GM18508 (cell line): Measurements from ENCODE around the gene TRIM50.
"Not testable (repeated sequence)": the region's sequence is repeated elsewhere in the genome, so short reads cannot be mapped to it uniquely, and the experiment has no call there.

Experiments
- ATAC-seq: cut with Tn5 transposase; IDR thresholded peaks from one replicate; pipeline ENCODE4 v1.9.1; 2021; ENCODE audit warnings: moderate number of reproducible peaks; ENCODE audit not compliant: insufficient read depth, unreplicated experiment

Gene TRIM50

GRCh38 chr7:73351447-73352167, 23.7 kb upstream of the TRIM50 start:
- ATAC-seq: no peak

GRCh38 chr7:73350306-73351068, 22.6 kb upstream of the TRIM50 start:
- ATAC-seq: no peak

GRCh38 chr7:73349763-73350162, 21.9 kb upstream of the TRIM50 start:
- ATAC-seq: no peak

GRCh38 chr7:73345951-73346350, 18.1 kb upstream of the TRIM50 start:
- no peak for ATAC-seq

DNA sequence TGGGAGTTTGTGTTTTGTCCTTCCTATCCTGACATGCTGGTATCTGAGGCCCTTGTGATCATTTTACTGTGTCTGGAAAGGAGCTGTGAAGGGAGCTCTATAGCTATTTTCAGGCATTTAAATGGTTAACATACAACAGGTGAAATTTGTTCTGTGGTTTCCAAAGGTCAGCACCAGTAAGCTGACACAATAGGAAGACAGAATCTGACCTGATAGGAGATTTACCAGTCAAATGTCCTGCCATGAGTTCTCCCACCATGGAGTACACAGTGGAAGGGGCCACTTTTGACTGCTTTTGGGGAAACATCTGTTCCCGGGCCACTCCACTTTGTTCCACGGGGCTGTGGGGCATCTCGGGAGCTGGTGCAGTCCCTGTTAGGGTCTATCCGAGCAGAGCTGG, 17.7 kb upstream of the TRIM50 start:
- ATAC-seq: no peak

- ATAC-seq: no peak
Observed at GRCh38 chr7:73343671-73344380, 15.9 kb upstream of the TRIM50 start.

DNA sequence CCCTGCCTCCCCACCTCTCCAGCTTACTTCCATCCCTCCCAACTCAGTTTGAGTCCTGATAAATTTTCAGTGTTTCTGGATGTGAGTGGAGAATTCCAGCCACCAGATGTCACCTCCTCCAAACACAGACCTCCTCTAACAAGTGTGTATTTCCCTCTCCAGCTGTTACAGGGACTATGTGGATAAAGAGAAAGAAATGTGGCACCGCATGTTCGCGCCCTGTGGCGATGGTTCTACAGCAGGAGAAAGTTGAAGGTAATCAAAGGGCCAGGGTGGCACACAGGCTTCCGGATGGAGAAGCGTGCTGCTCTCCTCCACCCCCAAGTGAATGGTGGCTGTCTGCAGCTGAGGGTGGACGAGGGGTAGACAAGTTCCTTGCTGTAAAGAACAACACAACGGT, 14.8 kb upstream of the TRIM50 start:
- no peak for ATAC-seq

DNA sequence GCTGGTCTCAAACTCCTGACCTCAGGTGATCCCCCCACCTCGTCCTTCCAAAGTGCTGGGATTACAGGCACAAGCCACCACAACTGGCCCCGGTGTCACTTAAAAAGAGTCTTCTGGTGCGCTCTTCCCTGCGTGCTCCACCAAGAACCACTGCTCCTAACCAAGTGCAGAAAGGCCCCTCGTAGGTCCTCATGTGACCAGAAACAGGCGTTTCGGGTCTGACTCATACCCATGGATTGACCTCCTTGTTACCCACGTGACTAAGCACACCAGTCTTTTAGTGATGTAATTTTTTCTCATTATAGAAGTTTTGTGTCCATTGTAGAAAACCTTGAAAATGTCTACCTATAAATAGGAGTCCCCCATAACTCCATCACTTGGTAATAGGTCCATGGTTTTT, 14.0 kb upstream of the TRIM50 start:
- no peak for ATAC-seq

GRCh38 chr7:73340514-73340913, 12.6 kb upstream of the TRIM50 start:
- ATAC-seq: no peak

GRCh38 chr7:73338321-73338720, 10.4 kb upstream of the TRIM50 start:
- no peak for ATAC-seq

- no peak for ATAC-seq
Observed at GRCh38 chr7:73332447-73332846, 4.6 kb upstream of the TRIM50 start.

- ATAC-seq: no peak
Observed at GRCh38 chr7:73330772-73331171, 2.9 kb upstream of the TRIM50 start.

GRCh38 chr7:73329861-73330581, 2.1 kb upstream of the TRIM50 start:
- no peak for ATAC-seq

DNA sequence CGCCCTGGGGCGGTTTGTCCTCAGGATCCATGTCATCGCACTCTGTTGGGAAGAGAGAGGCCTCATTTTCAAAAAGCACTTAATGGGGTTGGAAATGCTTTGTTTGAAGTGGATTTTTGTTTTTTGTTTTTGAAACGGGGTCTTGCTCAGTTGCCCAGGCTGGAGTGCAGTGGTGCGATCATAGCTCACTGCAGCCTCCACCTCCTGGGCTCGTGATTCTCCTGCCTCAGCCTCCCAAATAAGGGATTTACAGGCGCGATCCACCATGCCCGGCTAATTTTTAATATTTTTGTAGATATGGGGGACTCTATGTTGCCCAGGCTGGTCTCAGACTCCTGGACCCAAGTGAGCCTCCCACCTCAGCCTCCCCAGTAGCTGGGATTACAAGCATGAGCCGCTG, 814 bp upstream of the TRIM50 start:
- no peak for ATAC-seq

DNA sequence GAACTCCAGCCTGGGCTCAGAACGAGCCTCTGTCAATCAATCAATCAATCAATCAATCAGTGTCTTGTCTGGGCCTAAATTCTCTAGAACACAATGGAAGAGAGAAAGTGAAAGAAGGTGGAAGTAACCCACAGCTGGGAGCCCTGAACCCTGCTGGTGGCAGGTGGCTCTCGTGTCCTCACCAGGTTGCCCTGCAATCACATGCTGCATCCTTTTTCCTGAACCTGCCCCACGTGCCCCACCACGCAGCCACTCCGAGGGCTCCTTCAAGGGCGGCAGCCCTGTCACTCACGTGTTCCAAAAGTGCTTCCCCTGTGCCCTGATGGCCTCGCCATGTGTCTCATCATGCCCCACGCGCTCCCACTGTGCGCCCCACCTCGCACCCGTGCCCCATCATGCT, 433 bp downstream of the TRIM50 start:
- not testable (repeated sequence) for ATAC-seq

DNA sequence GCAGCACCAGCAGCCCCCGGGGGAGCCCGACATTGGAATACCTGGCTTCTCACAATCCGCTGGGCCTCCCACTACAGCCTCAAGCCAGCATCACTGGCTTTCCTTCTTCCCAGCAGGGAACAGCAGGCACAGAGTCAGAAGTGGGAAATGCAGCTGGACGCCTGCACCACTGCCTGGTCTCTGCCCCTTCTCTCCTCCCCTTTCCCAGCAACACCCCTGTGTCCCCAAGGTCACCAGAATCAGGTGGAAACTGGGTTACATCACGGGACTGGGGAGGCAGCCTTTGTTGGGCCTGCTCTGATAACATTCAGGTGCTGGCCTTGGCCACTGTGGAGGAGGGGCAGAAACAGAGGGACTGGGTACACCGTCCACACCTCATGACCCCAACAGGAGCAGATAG, 2.5 kb downstream of the TRIM50 start:
- not testable (repeated sequence) for ATAC-seq

DNA sequence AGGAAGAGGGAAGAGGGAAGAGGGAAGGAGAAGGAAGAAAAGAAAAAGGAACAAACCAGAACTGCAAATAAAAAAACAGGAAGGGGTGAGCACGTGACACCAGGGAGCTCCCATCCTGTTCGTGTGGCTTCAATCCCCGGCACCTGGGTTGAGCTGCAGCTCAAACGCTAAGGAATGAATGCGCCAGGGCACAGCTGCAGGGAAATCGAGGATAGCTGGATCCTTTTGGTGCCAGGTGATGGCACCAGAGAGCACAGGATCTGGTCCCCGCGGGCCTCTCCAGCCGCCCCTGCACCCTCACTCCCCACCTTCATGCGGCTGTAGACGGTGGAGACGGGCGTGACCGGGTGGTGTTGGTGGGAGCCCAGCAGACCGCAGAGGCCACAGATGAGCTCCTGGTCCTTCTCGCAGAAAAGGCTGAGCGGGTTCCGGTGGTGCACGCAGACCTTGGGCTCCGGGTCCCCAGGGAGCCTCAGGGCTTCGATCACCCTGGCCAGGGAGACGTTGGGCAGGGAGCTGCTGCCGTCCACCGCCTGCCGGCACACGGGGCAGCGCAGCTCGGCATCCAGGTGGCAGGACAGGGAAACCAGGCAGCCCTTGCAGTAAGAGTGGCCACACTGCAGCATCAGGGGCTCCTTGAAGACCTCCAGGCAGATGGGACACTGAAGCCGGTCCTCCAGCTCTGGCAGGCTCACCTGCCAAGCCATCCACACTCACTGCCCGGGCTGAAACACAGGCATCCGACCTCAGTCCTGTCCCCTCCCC, 3.6 kb downstream of the TRIM50 start:
- not testable (repeated sequence) for ATAC-seq

GRCh38 chr7:73323434-73324080, 4.3 kb downstream of the TRIM50 start:
- ATAC-seq: not testable (repeated sequence)

DNA sequence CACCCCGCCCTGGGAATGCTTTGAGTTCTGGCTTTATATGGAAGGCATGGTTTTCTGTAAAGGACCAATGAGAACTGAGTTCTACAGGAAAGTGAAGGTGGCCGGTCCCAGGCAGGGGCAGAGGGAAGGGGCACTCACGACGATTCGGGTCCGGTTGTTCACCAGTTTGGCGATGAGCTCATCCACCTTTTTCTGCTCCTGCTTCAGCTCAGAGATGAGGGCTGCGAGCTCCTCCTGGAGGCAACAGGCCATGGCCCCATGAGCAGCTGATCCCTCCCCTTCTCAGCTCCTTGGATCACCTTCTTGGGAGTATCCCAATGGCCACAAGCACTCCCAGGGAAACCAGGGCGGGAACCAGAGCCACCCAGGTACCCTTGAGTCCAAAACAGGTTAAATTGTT, 7.9 kb downstream of the TRIM50 start:
- not testable (repeated sequence) for ATAC-seq
